GM23338 (cell line): ENCODE data around the gene NAA80. TPM values are rescaled to one million over a fixed set of nuclear protein-coding genes. Genes with fewer than 3 reads are reported as not detected.

Experiments
- ATAC-seq: fragments of 200-7000 bp; cut with Tn5 transposase; 3 replicates; pipeline ENCODE4 v1.9.1; 2020
- DNase-seq: peaks from one replicate; pipeline ENCODE4 v3.0.0-alpha.2; 2015; ENCODE audit warnings: low spot score
- H2AFZ ChIP-seq: fragments of 200-600 bp; sonication (generic); 2 replicates; pipeline ENCODE4 v1.8.0; 2016; ENCODE audit warnings: antibody characterized with exemption, mild to moderate bottlenecking, moderate library complexity
- H3F3A ChIP-seq: fragments of 200-600 bp; sonication (generic); replicated peaks from 2 replicates; pipeline ENCODE4 v1.8.0; 2017; ENCODE audit warnings: antibody characterized with exemption, mixed run types, low read depth
- H3K27ac ChIP-seq: fragments of 200-600 bp; sonication (generic); 2 replicates; pipeline ENCODE4 v1.6.1; 2016; ENCODE audit warnings: low read depth
- H3K27me3 ChIP-seq: fragments of 200-600 bp; sonication (generic); 2 replicates; pipeline ENCODE4 v1.8.0; 2016; ENCODE audit warnings: mild to moderate bottlenecking, mixed run types, moderate library complexity; ENCODE audit not compliant: insufficient read depth
- H3K36me3 ChIP-seq: fragments of 200-600 bp; sonication (generic); 2 replicates; pipeline ENCODE4 v1.8.0; 2016; ENCODE audit warnings: mild to moderate bottlenecking; ENCODE audit not compliant: insufficient read depth
- H3K4me1 ChIP-seq: fragments of 200-600 bp; sonication (generic); 2 replicates; pipeline ENCODE4 v1.8.0; 2016; ENCODE audit warnings: mild to moderate bottlenecking, moderate library complexity; ENCODE audit not compliant: insufficient read depth
- H3K4me2 ChIP-seq: fragments of 200-600 bp; sonication (generic); 2 replicates; pipeline ENCODE4 v1.7.1; 2017; ENCODE audit warnings: mixed run types
- H3K4me3 ChIP-seq: fragments of 200-600 bp; sonication (generic); 2 replicates; pipeline ENCODE4 v1.6.1; 2016; ENCODE audit warnings: mixed run types
- H3K79me2 ChIP-seq: fragments of 200-600 bp; sonication (generic); replicated peaks from 2 replicates; pipeline ENCODE4 v1.8.0; 2017; ENCODE audit warnings: mild to moderate bottlenecking; ENCODE audit not compliant: insufficient read depth
- H3K9me2 ChIP-seq: fragments of 200-600 bp; sonication (generic); 2 replicates; pipeline ENCODE4 v1.8.0; 2017; ENCODE audit not compliant: insufficient read depth
- H4K20me1 ChIP-seq: fragments of 200-600 bp; sonication (generic); replicated peaks from 2 replicates; pipeline ENCODE4 v1.8.0; 2017; ENCODE audit warnings: mild to moderate bottlenecking; ENCODE audit not compliant: insufficient read depth
- H3K27ac Mint-ChIP-seq: 2 replicates; pipeline ENCODE4 v1.8.0; 2020; ENCODE audit warnings: inconsistent platforms, mild to moderate bottlenecking, moderate library complexity, mixed read lengths
- H3K27me3 Mint-ChIP-seq: 3 replicates; pipeline ENCODE4 v1.8.0; 2022; ENCODE audit warnings: low read depth, mild to moderate bottlenecking, moderate library complexity, mixed read lengths, inconsistent platforms; ENCODE audit not compliant: insufficient read depth, poor library complexity
- H3K36me3 Mint-ChIP-seq: 3 replicates; pipeline ENCODE4 v1.8.0; 2021; ENCODE audit warnings: low read depth, mild to moderate bottlenecking, inconsistent platforms, moderate library complexity, mixed read lengths
- H3K4me1 Mint-ChIP-seq: 3 replicates; pipeline ENCODE4 v1.8.0; 2020; ENCODE audit warnings: mild to moderate bottlenecking, inconsistent platforms, mixed read lengths
- H3K4me3 Mint-ChIP-seq: 3 replicates; pipeline ENCODE4 v1.8.0; 2021; ENCODE audit warnings: moderate library complexity, mild to moderate bottlenecking, inconsistent platforms, mixed read lengths
- H3K9me3 Mint-ChIP-seq: 3 replicates; pipeline ENCODE4 v1.8.0; 2020; ENCODE audit warnings: moderate library complexity, mild to moderate bottlenecking, inconsistent platforms, mixed read lengths
- CREB1 ChIP-seq: fragments of 250-450 bp; sonication (Bioruptor Pico); IDR thresholded peaks from 2 replicates; pipeline ENCODE4 v1.5.0; 2020; ENCODE audit warnings: low read depth, mild to moderate bottlenecking, moderate library complexity
- ETS1 ChIP-seq: IDR thresholded peaks from 2 replicates; pipeline ENCODE4 v1.6.1; 2016; ENCODE audit warnings: antibody characterized with exemption
- EZH2 ChIP-seq: fragments of 200-600 bp; sonication (generic); IDR thresholded peaks from one replicate; pipeline ENCODE4 v1.8.0; 2017; ENCODE audit warnings: antibody characterized with exemption, mild to moderate bottlenecking, low read depth; ENCODE audit not compliant: unreplicated experiment
- EZH2phosphoT487 ChIP-seq: fragments of 200-600 bp; sonication (generic); IDR thresholded peaks from one replicate; pipeline ENCODE4 v1.8.1; 2018; ENCODE audit warnings: antibody characterized with exemption; ENCODE audit not compliant: unreplicated experiment
- JUNB ChIP-seq: IDR thresholded peaks from one replicate; pipeline ENCODE4 v1.6.1; 2016; ENCODE audit warnings: antibody characterized with exemption; ENCODE audit not compliant: unreplicated experiment
- REST ChIP-seq: IDR thresholded peaks from one replicate; pipeline ENCODE4 v1.6.1; 2018; ENCODE audit warnings: antibody characterized with exemption; ENCODE audit not compliant: unreplicated experiment
- STAT1 ChIP-seq: IDR thresholded peaks from one replicate; pipeline ENCODE4 v1.6.1; 2016; ENCODE audit warnings: antibody characterized with exemption; ENCODE audit not compliant: unreplicated experiment
- ZNF114 ChIP-seq: fragments of 250-450 bp; sonication (Bioruptor Pico); IDR thresholded peaks from 2 replicates; pipeline ENCODE4 v1.5.0; 2020; ENCODE audit warnings: mild to moderate bottlenecking, moderate library complexity
- ZNF462 ChIP-seq: fragments of 250-450 bp; sonication (Bioruptor Pico); IDR thresholded peaks from 2 replicates; pipeline ENCODE4 v1.5.0; 2020; ENCODE audit warnings: mild to moderate bottlenecking, moderate library complexity
- polyA plus RNA-seq: library from polyadenylated mRNA; unstranded; fragments of >200 nt; fragmentation: Nextera tagmentation; extraction: Ambion mirVana; gene quantifications from 2 replicates; pipeline ENCODE4 v1.2.1, GENCODE V29; 2016
- total RNA-seq: library from RNA; depleted of rRNA; stranded (reverse); fragments of >200 nt; shearing (Covaris generic); gene quantifications from 2 replicates; pipeline ENCODE4 v1.2.3, GENCODE V29; 2014

The NAA80 gene
- total and polyA plus RNA-seq, 2 experiments from 2014 or later: 12.1 to 16.7 TPM

- TF ChIP-seq ZNF462 (CRISPR knock-in tag) (no peak), REST (no peak), CREB1 (CRISPR knock-in tag) (no peak)
Observed at GRCh38 chr3:50266836-50267235, 32.4 kb downstream of the NAA80 start (continued).

GRCh38 chr3:50266017-50266416, 33.2 kb downstream of the NAA80 start:
- H3K79me2 ChIP-seq: no peaks in the 10 kb centered on the region
- H3K27ac Mint-ChIP-seq: peak overlapping the region; percentile 63; the same call in 1 of the 2 replicates
- no peak overlapping the region for H2AFZ ChIP-seq
- no peaks in the 10 kb centered on the region for H3K27me3 ChIP-seq
- peaks cover 12% of the 10 kb centered on the region for H3F3A ChIP-seq
- no peak overlapping the region; the same call in 2 of the 3 replicates for H3K4me3 Mint-ChIP-seq
- no peak for DNase-seq
- peaks cover 56% of the 10 kb centered on the region for H3K4me1 Mint-ChIP-seq
- ATAC-seq: no peak
- no peak overlapping the region for H3K4me3 ChIP-seq
- H3K36me3 ChIP-seq: no peaks in the 10 kb centered on the region
- no peaks in the 10 kb centered on the region for H3K9me3 Mint-ChIP-seq
- H3K4me2 ChIP-seq: peak overlapping the region; percentile 26; the same call in 1 of the 2 replicates
- peaks cover 21% of the 10 kb centered on the region for H3K27me3 Mint-ChIP-seq
- no peaks in the 10 kb centered on the region for H3K36me3 Mint-ChIP-seq
- H3K27ac ChIP-seq: no peak overlapping the region
- no peaks in the 10 kb centered on the region for H4K20me1 ChIP-seq
- H3K9me2 ChIP-seq: no peaks in the 10 kb centered on the region
- peaks cover 54% of the 10 kb centered on the region for H3K4me1 ChIP-seq
- TF ChIP-seq JUNB (no peak), ETS1 (no peak), STAT1 (no peak), EZH2phosphoT487 (no peak), ZNF114 (CRISPR knock-in tag) (no peak), REST (no peak), CREB1 (CRISPR knock-in tag) (no peak), EZH2 (no peak)
